Dedifferentiated amniotic fluid mesenchymal stem cell (primary cell): ENCODE measurements around the gene ABL1.

Experiments used
- DNase-seq: peaks from one replicate; pipeline ENCODE4 v3.0.0-alpha.2; 2016; ENCODE audit errors: extremely low spot score

ABL1 gene

DNA sequence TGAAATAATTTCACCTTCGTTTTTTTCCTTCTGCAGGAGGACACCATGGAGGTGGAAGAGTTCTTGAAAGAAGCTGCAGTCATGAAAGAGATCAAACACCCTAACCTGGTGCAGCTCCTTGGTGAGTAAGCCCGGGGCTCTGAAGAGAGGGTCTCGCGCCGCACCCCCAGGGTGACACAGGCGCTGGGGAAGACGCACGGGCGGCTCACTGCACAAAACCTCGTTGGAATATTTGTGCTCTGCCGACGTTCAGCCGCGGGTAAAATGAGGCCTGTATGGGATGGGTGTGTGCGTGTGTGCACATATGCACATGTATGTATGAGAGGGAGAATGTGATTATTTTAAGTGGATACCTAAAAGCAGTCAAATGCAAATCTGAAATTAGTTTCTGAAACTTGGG is 37.0 kb downstream of the ABL1 start:
- DNase-seq: no peak

DNA sequence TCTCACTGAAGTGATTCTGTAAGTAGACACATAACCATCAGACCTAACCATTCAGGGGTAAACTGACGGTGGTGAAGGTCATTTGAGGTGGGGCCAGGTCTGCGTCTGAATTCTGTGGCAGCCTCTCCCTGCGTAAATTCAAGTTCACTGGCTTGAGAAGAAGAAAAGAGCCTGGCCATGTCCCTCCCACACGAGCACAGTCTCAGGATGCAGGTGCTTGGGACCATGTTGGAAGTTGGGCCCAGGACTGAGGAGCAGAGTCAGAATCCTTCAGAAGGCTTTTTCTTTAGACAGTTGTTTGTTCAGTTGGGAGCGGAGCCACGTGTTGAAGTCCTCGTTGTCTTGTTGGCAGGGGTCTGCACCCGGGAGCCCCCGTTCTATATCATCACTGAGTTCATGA is 37.5 kb downstream of the ABL1 start:
- DNase-seq: no peak

DNA sequence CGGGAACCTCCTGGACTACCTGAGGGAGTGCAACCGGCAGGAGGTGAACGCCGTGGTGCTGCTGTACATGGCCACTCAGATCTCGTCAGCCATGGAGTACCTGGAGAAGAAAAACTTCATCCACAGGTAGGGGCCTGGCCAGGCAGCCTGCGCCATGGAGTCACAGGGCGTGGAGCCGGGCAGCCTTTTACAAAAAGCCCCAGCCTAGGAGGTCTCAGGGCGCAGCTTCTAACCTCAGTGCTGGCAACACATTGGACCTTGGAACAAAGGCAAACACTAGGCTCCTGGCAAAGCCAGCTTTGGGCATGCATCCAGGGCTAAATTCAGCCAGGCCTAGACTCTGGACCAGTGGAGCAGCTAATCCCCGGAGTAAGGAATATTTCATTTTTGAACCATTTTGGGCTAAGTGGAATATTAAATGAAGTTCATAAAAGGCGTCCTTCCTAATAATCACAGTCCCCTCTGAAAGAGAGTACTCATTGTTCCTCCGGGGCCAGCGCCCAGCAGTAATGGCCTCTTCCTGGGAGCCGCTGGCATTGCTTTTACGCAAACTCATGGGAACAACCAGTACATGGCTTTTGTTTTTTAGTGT is 38.0 kb downstream of the ABL1 start:
- no peak for DNase-seq

DNA sequence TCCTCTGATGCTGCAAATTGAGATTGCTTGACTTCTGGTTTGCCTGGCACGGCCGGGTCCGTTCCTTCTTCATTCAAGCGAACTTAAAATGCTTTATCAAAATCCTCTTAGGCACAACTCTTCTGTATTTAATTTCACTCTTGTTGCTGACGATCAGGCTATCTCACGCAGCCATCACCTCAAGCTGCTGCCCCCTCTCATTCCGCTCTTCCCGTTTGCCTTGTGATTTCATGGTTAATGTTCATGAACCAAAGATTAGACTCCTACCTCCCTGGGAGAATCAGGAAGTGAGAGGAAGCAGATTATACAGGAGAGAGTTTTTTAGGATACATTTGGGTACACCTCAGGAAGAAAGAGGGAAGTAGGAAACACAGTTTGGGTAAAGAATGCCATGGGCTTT is 38.9 kb downstream of the ABL1 start:
- no peak for DNase-seq

DNA sequence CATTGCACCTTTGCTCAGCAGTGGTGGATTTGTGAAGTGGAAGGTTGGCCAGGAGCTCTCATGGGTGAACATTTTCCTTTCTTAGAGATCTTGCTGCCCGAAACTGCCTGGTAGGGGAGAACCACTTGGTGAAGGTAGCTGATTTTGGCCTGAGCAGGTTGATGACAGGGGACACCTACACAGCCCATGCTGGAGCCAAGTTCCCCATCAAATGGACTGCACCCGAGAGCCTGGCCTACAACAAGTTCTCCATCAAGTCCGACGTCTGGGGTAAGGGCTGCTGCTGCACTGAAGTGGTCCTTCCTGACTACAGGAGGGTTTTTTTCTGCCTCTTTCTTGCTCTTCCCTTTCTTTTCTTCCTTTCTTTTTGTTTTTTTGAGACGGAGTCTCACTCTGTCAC is 39.7 kb downstream of the ABL1 start:
- no peak for DNase-seq

DNA sequence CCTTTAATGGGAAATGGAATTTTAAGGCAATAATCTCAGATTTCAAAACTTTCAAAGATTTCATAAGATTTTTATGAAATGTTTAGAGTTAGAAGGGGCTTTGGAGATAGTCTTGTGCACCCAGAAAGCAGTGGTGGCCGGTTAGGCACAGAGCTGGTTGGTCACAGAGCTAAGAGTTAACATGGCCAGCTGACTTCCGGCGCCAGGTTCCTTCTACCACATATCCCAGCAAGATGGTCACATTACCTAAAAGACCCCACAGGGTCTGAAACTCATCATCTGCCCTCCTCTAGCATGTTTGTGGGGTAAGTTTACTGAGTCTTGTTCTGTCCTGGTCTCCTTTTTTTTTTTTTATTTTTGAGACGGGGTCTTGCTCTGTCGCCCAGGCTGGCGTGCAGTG is 42.2 kb downstream of the ABL1 start:
- no peak for DNase-seq

DNA sequence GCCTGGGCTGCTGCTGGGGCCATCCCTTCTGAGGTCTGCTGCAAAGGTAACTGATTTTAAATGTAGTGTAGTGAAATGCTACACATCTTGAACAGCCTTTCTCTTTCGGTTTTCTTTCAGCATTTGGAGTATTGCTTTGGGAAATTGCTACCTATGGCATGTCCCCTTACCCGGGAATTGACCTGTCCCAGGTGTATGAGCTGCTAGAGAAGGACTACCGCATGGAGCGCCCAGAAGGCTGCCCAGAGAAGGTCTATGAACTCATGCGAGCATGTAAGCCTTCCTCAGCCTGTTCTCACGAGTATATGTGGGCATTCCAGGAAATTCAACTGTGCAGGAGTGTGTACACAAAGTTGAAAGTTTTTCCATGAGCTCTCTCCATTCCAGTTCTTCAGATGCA is 43.2 kb downstream of the ABL1 start:
- no peak for DNase-seq

DNA sequence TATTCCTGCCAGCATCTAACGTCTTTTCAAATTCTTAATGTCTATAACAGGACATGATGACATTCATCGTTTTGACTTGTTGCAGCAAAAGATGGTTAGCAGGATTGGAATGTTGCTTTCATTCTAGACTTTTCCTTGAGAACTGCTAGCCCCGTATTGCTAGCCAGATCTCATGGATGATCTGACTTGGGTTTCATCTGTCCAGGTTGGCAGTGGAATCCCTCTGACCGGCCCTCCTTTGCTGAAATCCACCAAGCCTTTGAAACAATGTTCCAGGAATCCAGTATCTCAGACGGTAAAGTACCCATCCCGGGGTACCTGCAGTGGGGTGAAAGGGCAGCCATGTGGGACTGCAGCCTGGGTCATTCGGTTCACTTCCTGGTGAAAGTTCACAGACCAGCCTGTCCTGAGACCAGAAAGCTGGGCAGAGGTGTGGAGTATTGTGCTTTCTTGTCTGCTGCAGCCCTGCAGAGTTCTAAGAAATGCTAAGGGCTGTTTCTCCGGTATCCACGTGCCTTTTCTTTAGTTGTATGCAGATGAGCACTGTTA is 44.9 kb downstream of the ABL1 start:
- DNase-seq: no peak

DNA sequence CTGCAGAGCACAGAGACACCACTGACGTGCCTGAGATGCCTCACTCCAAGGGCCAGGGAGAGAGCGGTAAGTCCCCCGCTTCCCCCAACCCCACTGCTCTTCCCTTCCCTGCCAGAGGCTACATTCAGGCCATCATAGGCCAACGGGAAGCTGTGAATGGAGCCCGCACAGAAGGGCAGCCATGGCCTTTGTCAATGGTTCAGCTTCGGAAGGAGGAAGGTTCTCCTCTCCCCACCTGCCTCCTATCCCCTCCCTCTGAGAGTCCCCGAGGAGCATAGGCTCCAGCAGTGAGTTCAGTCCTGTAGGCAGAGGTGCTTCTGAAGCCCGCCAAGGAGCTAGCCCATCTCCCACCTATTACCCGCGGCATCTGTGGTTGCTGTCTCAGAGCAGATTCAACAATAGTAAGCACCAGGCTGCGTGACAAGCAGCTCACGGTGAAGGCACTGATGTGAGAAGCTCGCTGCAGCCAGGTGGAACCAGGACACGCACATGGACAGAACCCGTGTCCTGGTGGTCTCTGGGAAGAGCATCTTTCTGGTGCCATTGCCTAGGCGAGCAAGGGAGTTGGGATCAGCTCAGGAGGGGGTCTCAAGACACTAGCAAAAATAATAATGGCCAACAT is 45.7 kb downstream of the ABL1 start:
- DNase-seq: no peak

DNA sequence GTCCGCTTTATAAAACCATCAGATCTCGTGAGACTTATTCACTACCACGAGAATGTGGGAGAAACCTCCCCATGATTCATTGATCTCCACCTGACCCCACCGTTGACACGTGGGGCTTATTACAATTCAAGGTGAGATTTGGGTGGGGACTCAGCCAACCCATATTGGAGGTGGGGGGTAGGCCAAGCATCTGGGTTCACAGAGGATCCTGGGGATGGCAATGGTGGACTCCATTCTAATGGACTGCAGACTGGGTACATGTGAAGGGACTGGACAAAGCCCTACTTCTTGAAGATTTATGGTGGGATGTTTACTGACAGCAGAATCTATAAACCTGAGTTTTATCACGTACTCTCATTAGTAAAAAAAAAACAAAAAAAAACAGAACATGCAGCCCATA is 46.5 kb downstream of the ABL1 start:
- DNase-seq: no peak

DNA sequence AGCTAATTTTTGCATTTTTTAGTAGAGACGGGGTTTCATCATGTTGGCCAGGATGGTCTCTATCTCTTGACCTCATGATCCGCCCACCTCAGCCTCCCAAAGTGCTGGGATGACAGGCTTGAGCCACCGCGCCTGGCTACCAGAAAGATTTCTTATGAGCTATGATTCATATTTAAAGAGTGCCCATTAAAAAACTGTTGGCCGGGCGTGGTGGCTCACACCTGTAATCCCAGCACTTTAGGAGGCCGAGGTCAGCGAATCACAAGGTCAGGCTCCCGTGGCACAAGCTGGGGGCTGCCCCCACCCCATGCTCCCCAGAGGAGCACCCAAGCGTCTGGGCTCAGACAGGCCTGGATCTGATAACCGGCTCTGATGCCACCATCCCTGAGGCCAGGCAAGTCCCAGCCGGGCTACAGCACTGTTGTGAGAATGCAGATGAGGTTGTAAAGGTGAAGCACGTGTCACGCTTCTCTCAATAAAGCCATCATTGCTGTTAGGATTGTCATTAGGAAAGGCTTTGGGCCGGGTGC is 47.7 kb downstream of the ABL1 start:
- no peak for DNase-seq

DNA sequence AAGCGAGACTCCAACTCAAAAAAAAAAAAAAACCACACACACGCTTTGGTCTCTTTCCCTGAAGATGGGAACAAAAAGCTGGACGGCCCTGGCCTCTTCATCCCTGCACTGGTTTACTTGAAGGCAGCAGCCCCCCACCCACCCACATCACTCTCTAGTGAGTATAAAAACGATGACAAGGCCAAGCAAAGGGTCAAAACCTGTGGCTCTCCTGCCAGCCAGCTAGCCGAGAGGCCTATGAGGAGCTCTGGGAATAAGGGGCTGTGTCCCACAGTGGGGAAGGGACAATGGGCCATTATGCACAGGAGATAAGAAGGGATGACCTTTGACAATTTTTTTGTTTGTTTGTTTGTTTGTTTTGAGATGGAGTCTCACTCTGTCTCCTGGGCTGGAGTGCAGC is 48.4 kb downstream of the ABL1 start:
- no peak for DNase-seq

DNA sequence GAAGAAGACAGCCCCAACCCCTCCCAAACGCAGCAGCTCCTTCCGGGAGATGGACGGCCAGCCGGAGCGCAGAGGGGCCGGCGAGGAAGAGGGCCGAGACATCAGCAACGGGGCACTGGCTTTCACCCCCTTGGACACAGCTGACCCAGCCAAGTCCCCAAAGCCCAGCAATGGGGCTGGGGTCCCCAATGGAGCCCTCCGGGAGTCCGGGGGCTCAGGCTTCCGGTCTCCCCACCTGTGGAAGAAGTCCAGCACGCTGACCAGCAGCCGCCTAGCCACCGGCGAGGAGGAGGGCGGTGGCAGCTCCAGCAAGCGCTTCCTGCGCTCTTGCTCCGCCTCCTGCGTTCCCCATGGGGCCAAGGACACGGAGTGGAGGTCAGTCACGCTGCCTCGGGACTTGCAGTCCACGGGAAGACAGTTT is 49.1 kb downstream of the ABL1 start:
- DNase-seq: no peak

DNA sequence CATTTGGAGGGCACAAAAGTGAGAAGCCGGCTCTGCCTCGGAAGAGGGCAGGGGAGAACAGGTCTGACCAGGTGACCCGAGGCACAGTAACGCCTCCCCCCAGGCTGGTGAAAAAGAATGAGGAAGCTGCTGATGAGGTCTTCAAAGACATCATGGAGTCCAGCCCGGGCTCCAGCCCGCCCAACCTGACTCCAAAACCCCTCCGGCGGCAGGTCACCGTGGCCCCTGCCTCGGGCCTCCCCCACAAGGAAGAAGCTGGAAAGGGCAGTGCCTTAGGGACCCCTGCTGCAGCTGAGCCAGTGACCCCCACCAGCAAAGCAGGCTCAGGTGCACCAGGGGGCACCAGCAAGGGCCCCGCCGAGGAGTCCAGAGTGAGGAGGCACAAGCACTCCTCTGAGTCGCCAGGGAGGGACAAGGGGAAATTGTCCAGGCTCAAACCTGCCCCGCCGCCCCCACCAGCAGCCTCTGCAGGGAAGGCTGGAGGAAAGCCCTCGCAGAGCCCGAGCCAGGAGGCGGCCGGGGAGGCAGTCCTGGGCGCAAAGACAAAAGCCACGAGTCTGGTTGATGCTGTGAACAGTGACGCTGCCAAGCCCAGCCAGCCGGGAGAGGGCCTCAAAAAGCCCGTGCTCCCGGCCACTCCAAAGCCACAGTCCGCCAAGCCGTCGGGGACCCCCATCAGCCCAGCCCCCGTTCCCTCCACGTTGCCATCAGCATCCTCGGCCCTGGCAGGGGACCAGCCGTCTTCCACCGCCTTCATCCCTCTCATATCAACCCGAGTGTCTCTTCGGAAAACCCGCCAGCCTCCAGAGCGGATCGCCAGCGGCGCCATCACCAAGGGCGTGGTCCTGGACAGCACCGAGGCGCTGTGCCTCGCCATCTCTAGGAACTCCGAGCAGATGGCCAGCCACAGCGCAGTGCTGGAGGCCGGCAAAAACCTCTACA is 49.8 kb downstream of the ABL1 start:
- no peak for DNase-seq

DNA sequence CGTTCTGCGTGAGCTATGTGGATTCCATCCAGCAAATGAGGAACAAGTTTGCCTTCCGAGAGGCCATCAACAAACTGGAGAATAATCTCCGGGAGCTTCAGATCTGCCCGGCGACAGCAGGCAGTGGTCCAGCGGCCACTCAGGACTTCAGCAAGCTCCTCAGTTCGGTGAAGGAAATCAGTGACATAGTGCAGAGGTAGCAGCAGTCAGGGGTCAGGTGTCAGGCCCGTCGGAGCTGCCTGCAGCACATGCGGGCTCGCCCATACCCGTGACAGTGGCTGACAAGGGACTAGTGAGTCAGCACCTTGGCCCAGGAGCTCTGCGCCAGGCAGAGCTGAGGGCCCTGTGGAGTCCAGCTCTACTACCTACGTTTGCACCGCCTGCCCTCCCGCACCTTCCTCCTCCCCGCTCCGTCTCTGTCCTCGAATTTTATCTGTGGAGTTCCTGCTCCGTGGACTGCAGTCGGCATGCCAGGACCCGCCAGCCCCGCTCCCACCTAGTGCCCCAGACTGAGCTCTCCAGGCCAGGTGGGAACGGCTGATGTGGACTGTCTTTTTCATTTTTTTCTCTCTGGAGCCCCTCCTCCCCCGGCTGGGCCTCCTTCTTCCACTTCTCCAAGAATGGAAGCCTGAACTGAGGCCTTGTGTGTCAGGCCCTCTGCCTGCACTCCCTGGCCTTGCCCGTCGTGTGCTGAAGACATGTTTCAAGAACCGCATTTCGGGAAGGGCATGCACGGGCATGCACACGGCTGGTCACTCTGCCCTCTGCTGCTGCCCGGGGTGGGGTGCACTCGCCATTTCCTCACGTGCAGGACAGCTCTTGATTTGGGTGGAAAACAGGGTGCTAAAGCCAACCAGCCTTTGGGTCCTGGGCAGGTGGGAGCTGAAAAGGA is 50.7 kb downstream of the ABL1 start:
- no peak for DNase-seq

DNA sequence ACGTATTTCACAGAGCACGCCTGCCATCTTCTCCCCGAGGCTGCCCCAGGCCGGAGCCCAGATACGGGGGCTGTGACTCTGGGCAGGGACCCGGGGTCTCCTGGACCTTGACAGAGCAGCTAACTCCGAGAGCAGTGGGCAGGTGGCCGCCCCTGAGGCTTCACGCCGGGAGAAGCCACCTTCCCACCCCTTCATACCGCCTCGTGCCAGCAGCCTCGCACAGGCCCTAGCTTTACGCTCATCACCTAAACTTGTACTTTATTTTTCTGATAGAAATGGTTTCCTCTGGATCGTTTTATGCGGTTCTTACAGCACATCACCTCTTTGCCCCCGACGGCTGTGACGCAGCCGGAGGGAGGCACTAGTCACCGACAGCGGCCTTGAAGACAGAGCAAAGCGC is 51.9 kb downstream of the ABL1 start:
- DNase-seq: no peak

DNA sequence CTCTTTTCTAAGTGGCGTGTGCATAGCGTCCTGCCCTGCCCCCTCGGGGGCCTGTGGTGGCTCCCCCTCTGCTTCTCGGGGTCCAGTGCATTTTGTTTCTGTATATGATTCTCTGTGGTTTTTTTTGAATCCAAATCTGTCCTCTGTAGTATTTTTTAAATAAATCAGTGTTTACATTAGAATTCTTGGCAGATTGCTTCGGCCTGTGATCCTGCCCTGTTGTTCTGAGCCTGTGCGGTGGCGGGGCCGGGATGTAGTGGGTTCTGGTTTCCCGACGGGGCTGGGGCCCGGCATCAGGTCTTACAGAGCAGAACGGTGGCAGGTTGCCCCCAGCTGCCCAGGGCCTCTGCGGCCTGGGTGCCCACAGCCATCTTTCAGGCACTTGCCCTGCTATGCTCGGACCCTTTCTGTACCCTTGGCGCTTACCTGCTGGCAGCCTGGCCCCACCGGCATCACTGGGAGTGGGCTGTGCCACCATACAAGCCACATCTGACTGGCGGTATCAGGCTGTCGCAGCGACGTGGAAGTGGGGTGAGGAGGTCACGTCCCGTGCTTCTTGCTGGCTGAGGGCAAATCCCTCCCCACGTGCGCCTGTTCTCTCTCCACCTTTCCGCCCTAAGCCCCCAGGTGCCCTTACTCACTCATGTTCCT is 52.6 kb downstream of the ABL1 start:
- DNase-seq: no peak

DNA sequence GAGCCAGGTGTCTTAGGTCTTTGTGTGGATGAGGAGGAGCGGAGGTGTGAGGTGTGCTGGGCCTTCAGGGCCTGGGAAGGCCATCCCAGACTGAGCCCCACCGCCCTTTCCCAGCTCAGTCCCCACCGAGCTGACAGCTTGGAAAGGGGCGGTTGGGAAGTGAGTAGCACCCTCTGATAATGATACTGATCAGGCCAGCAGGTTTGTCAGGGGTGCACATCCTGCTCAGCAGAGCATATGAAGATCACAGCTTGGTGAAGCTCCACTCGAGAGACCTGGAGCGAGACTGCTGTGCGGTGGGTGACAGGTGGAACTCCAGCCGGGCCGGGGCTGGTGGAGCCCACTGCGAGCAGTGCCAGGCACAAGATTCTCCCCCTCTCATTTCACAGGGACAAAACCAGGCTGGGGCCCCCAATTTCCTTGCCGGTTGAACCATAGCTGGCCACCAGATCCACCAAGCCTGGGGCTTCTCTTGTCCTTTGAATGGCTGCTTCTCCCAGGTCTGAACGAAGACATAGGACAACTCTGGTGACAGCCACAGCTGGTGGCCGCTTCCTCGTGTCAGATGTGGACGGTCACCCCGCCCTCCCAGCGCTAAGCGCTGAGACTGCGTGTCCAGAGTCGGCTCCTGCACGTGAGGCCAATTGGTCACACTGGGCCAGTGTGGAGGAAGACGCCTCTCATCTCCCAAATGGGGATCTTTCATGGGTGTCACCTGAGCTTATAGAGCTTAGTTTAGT is 53.3 kb downstream of the ABL1 start:
- DNase-seq: no peak

DNA sequence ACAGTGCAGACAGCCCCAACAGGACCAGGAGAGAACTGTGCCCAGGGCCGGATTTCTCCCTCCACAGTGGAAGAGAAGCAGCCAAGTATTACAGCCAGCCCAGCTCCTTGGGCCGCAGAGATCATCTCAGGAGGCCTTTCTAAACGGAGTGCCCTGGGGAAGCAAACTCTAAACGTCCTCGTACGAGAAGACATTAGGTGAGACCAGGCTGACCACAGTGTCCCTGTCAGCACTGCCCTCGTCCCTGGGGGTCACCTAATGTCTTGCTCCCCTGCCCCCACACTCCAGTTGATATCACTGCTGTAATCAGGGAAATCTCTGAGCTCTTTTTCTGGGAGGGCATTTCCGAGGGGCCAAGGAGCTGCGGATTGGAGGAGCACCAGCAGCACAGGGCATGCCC is 55.1 kb downstream of the ABL1 start:
- no peak for DNase-seq
